ENCODE data around the gene KCNN1.

The KCNN1 gene

GRCh38 chr19:17937371-17937900 lies 29.5 kb upstream of the KCNN1 start (continued):
- TF ChIP-seq HIC1 (tag by site-specific recombination; IDR thresholded peaks at IDR 0.05) (no peak), ZNF266 (tag by site-specific recombination; IDR thresholded peaks at IDR 0.05; ENCODE audit: low read depth) (no peak), SCRT1 (tag by site-specific recombination; IDR thresholded peaks at IDR 0.05; ENCODE audit: borderline replicate concordance) (peak; percentile 75), ZNF112 (tag by site-specific recombination; IDR thresholded peaks at IDR 0.05) (no peak), SCRT2 (tag by site-specific recombination; IDR thresholded peaks at IDR 0.05) (peak; percentile 51; the same call in 1 of the 2 replicates), ZNF335 (tag by site-specific recombination; conservative IDR thresholded peaks at IDR 0.05) (no peak), ZNF148 (tag by site-specific recombination; IDR thresholded peaks at IDR 0.05; ENCODE audit: borderline replicate concordance) (no peak), ZBTB11 (tag by site-specific recombination; conservative IDR thresholded peaks at IDR 0.05; ENCODE audit: low read depth) (no peak)

GRCh38 chr19:17938092-17938845 lies 28.6 kb upstream of the KCNN1 start:
- H3K36me3 ChIP-seq (ENCODE audit: control insufficient read depth in 2 of 2, insufficient read depth in 1 of 2, low read length in 2 of 2): peaks cover 3 to 34% of the 10 kb centered on the region in 2 experiments; a peak in 2 of 3 replicates
- POLR2A ChIA-PET: interaction anchor here (1.1 to 1.2 kb wide), 3 partner anchors 9 to 79 kb away, joined by 3 to 7 read pairs (median 6); partner anchors contain the start of gene RPL18A
- no peaks in the 10 kb centered on the region for H3K4me1 ChIP-seq (ENCODE audit: control insufficient read depth, insufficient read depth, low read length)
- H3K27ac ChIP-seq (ENCODE audit: extremely low read depth, low read depth, low read length): no peak overlapping the region
- no peaks in the 10 kb centered on the region for H3K9me3 ChIP-seq (ENCODE audit: control insufficient read depth, insufficient read depth, low read depth, low read length)
- CTCF ChIA-PET: interaction anchor here (0.6 to 9.0 kb wide), 39 partner anchors 8 to 1248 kb away, joined by 3 to 233 read pairs (median 4); partner anchors contain the start of gene RPL18A
- no peak overlapping the region for H3K4me3 ChIP-seq (ENCODE audit: low read depth, low read length)
- no peak for TF ChIP-seq ZNF530 (tag by site-specific recombination; IDR thresholded peaks at IDR 0.05; ENCODE audit: low read depth)
- 0 out of 2 replicates have a peak, but pooled peaks have one; percentile 22 for TF ChIP-seq SP7 (tag by site-specific recombination; IDR thresholded peaks at IDR 0.05)
- TF ChIP-seq ZNF221 (tag by site-specific recombination; IDR thresholded peaks at IDR 0.05; ENCODE audit: borderline replicate concordance): no peak
- peak; percentile 98 for TF ChIP-seq ZNF121 (tag by site-specific recombination; IDR thresholded peaks at IDR 0.05)
- TF ChIP-seq ZNF157 (tag by site-specific recombination; IDR thresholded peaks at IDR 0.05): no peak
- TF ChIP-seq ZNF510 (tag by site-specific recombination; IDR thresholded peaks at IDR 0.05; ENCODE audit: insufficient replicate concordance): no peak
- peak; percentile 64 for TF ChIP-seq ZBTB20 (tag by site-specific recombination; IDR thresholded peaks at IDR 0.05)
- no peak for TF ChIP-seq ZNF37A (tag by site-specific recombination; IDR thresholded peaks at IDR 0.05)
- no peak for TF ChIP-seq BCL11B (tag by site-specific recombination; IDR thresholded peaks at IDR 0.05; ENCODE audit: low read depth)
- TF ChIP-seq CTCF (tag by site-specific recombination; IDR thresholded peaks at IDR 0.05): peak; percentile 88
- TF ChIP-seq ZBTB7A (tag by site-specific recombination; IDR thresholded peaks at IDR 0.05; ENCODE audit: low read depth): no peak
- no peak for TF ChIP-seq KLF7 (tag by site-specific recombination; IDR thresholded peaks at IDR 0.05; ENCODE audit: borderline replicate concordance)
- no peak for TF ChIP-seq ZNF280D (tag by site-specific recombination; IDR thresholded peaks at IDR 0.05)

All from HEK293 (cell line).